ENCODE measurements around the gene SH2D5.
"Not testable (repeated sequence)": the region's sequence is repeated elsewhere in the genome, so short reads cannot be mapped to it uniquely, and the experiment has no call there.

Gene SH2D5

GRCh38 chr1:20684050-20684620, 48.4 kb downstream of the SH2D5 start:
- ATAC-seq (replicated peaks) (no peak), DNase-seq (no peak)
- Mint-ChIP-seq H3K4me1 (peaks cover 4 to 9% of the 10 kb centered on the region in 2 donors), H3K27me3 (peaks cover 22 to 33% of the 10 kb centered on the region in 2 donors), H3K4me3 (no peak overlapping the region), H3K9me3 (no peaks in the 10 kb centered on the region), H3K36me3 (no peaks in the 10 kb centered on the region), H3K27ac (no peak overlapping the region)

DNA sequence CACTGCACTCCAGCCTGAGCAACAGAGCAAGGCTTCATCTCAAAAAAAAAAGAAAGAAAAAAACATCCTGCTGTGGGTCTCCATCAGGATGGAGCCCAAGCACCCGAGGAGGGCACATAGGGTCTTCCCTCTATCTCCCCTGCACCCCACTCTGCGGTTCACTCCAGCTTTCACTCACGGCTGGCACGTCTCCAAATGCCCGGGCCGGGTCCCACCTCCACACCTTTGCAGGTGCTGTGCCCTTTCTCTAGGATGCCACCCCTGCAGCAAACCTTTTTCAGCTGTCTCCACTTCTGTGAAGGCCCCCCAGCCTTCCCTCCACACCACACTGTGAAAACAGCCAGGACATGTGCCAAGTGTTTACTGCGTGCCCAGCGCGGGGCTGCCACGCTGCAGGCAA, 48.9 kb downstream of the SH2D5 start:
- Mint-ChIP-seq H3K4me1 (peaks cover 9 to 13% of the 10 kb centered on the region in 2 donors), H3K4me3 (no peak overlapping the region), H3K36me3 (no peaks in the 10 kb centered on the region), H3K27ac (no peak overlapping the region), H3K27me3 (peaks cover 22 to 33% of the 10 kb centered on the region in 2 donors), H3K9me3 (peaks cover 0 to under 1% of the 10 kb centered on the region in 2 donors)
- DNase-seq (no peak), ATAC-seq (replicated peaks) (no peak)

- H3K36me3 Mint-ChIP-seq = peaks cover 0 to 2% of the 10 kb centered on the region in 2 donors
- DNase-seq (no peak), ATAC-seq (replicated peaks) (peak in 1 of 2 donors; percentile 28)
- H3K4me3 Mint-ChIP-seq = no peak overlapping the region
- peaks cover 14 to 16% of the 10 kb centered on the region in 2 donors for H3K4me1 Mint-ChIP-seq
- peaks cover 3 to 4% of the 10 kb centered on the region in 2 donors for H3K9me3 Mint-ChIP-seq
- no peak overlapping the region for H3K27ac Mint-ChIP-seq
- peaks cover 22 to 33% of the 10 kb centered on the region in 2 donors for H3K27me3 Mint-ChIP-seq
These were observed 49.8 kb downstream of the SH2D5 start for GRCh38 chr1:20682571-20683236.

GRCh38 chr1:20681999-20682398, 50.5 kb downstream of the SH2D5 start:
- H3K4me3 Mint-ChIP-seq = no peak overlapping the region
- peaks cover 3 to 7% of the 10 kb centered on the region in 2 donors for H3K9me3 Mint-ChIP-seq
- H3K27ac Mint-ChIP-seq = no peak overlapping the region
- ATAC-seq (replicated peaks) = no peak
- H3K36me3 Mint-ChIP-seq = peaks cover 0 to 4% of the 10 kb centered on the region in 2 donors
- peaks cover 14 to 16% of the 10 kb centered on the region in 2 donors for H3K4me1 Mint-ChIP-seq
- H3K27me3 Mint-ChIP-seq = peaks cover 22 to 30% of the 10 kb centered on the region in 2 donors
- DNase-seq = no peak

GRCh38 chr1:20680269-20680668, 52.2 kb downstream of the SH2D5 start:
- H3K9me3 Mint-ChIP-seq = peaks cover 3 to 7% of the 10 kb centered on the region in 2 donors
- no peak overlapping the region for H3K27ac Mint-ChIP-seq
- H3K4me3 Mint-ChIP-seq = no peak overlapping the region
- DNase-seq = no peak
- ATAC-seq (replicated peaks) = no peak
- peaks cover 12 to 14% of the 10 kb centered on the region in 2 donors for H3K4me1 Mint-ChIP-seq
- H3K27me3 Mint-ChIP-seq = peaks cover 16 to 19% of the 10 kb centered on the region in 2 donors
- peaks cover 0 to 4% of the 10 kb centered on the region in 2 donors for H3K36me3 Mint-ChIP-seq

DNA sequence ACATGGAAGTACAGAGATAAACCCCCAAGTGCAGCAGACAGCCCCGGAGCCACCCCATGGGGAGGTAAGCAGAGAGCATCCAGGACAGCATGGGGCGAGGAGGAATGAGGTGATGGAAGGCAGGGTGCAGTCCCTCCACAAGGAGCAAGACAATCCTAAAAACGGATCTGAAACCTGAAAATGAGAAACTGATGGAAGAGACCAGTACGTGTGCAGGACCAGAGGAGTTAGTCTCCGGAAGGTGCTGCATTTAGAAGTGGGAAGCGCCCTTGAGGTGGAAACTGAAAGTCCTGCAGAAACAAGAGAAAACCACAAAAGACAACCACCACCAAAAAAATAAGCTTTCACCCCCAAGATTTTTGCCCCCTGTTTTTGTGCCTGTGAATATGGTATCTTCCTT, 53.9 kb downstream of the SH2D5 start:
- Mint-ChIP-seq H3K4me3 (peak overlapping the region in 1 of 2 donors; percentile 7), H3K27ac (no peak overlapping the region), H3K4me1 (peaks cover 11 to 14% of the 10 kb centered on the region in 2 donors), H3K36me3 (peaks cover 0 to 4% of the 10 kb centered on the region in 2 donors), H3K9me3 (peaks cover 3 to 7% of the 10 kb centered on the region in 2 donors), H3K27me3 (peaks cover 8 to 9% of the 10 kb centered on the region in 2 donors)
- peak; percentile 85 to 86 for ATAC-seq (replicated peaks)
- peak; percentile 27 for DNase-seq

DNA sequence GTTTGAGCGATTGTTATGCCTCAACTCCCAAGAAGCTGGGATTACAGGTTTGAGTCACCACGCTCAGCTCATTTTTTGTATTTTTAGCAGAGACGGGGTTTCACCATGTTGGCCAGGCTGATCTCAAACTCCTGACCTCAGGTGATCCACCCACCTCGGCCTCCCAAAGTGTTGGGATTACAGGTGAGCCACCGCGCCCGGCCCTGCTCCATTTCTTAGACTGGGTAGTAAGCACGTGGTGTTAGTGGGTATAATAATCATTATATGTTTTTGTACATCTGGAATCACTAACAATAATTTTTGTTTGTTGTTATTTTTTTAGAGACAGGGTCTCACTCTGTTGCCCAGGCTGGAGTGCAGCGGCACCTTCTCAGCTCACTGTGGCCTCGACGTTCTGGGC, 58.9 kb downstream of the SH2D5 start:
- not testable (repeated sequence) for H3K4me3 Mint-ChIP-seq; H3K36me3 Mint-ChIP-seq; H3K4me1 Mint-ChIP-seq; ATAC-seq (replicated peaks); H3K9me3 Mint-ChIP-seq; H3K27ac Mint-ChIP-seq; DNase-seq
- peaks cover 7 to 17% of the 10 kb centered on the region in 2 donors for H3K27me3 Mint-ChIP-seq

GRCh38 chr1:20672265-20672632, 60.3 kb downstream of the SH2D5 start:
- H3K9me3 Mint-ChIP-seq = peaks cover 0 to 2% of the 10 kb centered on the region in 2 donors
- no peak overlapping the region for H3K4me3 Mint-ChIP-seq
- no peak for ATAC-seq (replicated peaks)
- H3K27ac Mint-ChIP-seq = no peak overlapping the region
- no peaks in the 10 kb centered on the region for H3K4me1 Mint-ChIP-seq
- H3K36me3 Mint-ChIP-seq = no peaks in the 10 kb centered on the region
- H3K27me3 Mint-ChIP-seq = peaks cover 7 to 17% of the 10 kb centered on the region in 2 donors
- no peak for DNase-seq

DNA sequence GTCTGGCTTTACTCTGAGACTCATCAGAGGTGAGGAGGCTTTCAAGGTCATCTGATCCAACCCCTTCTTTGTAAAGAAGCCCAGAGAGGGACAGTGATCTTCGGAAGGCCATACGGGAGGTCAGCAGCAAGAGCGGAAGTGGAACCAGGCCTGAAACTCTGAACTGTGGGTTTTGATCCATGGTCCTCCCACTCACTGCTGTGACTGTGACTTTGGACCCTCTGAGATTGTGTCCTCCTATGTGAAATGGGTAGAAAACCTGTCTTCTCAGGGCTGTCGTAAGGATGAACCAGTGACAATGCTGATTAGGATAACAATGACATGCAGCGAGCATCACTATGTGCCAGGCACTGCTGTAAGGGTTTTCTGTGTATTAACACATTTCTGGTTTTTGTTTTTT, 61.6 kb downstream of the SH2D5 start:
- no peaks in the 10 kb centered on the region for H3K36me3 Mint-ChIP-seq
- H3K27me3 Mint-ChIP-seq = peaks cover 7 to 23% of the 10 kb centered on the region in 2 donors
- H3K4me1 Mint-ChIP-seq = no peaks in the 10 kb centered on the region
- no peak overlapping the region for H3K4me3 Mint-ChIP-seq
- H3K9me3 Mint-ChIP-seq = peaks cover 3% of the 10 kb centered on the region in 2 donors
- DNase-seq (no peak), ATAC-seq (replicated peaks) (no peak)
- H3K27ac Mint-ChIP-seq = no peak overlapping the region
